ENCODE results near the gene CNGA3. TPM values are rescaled to one million over a fixed set of nuclear protein-coding genes. Genes with fewer than 3 reads are reported as not detected.

CNGA3 gene
- total and polyA plus RNA-seq, 2 donors (not counting 3 experiments of a cell fraction or from before 2014, with no cell fraction given), result not detected

- TF ChIP-seq POLR2AphosphoS5 (IDR thresholded peaks at IDR 0.05; ENCODE audit: insufficient read depth, low read depth, low read length) (no peak), MYC (IDR thresholded peaks at IDR 0.05; ENCODE audit: low read depth, low read length) (no peak), FOS (IDR thresholded peaks at IDR 0.05; ENCODE audit: borderline replicate concordance, insufficient read depth, low read length) (no peak), GATA2 (IDR thresholded peaks at IDR 0.05; ENCODE audit: insufficient read depth, insufficient read length, low read depth, low read length) (no peak), CTCF (IDR thresholded peaks at IDR 0.05; ENCODE audit: extremely low read depth in 1 of 2, insufficient read depth in 1 of 2, low read depth in 1 of 2, low read length in 2 of 2) (no peak), EZH2 (IDR thresholded peaks at IDR 0.05; ENCODE audit: borderline replicate concordance, low read depth, low read length, severe bottlenecking) (no peak), JUN (IDR thresholded peaks at IDR 0.05; ENCODE audit: borderline replicate concordance, insufficient read depth, insufficient read length, low read depth) (no peak), MAX (IDR thresholded peaks at IDR 0.05; ENCODE audit: insufficient read depth, insufficient read length) (no peak), POLR2A (IDR thresholded peaks at IDR 0.05; ENCODE audit: low read depth, low read length) (no peak)
- Histone ChIP-seq H3K9me3 (replicated peaks; ENCODE audit: control insufficient read depth, insufficient read depth, low read length) (no peaks in the 10 kb centered on the region), H3K9ac (replicated peaks; ENCODE audit: extremely low read depth, insufficient read depth, low read length) (no peak overlapping the region), H3K36me3 (ENCODE audit: control insufficient read depth in 2 of 2, extremely low read depth in 1 of 2, insufficient read depth in 2 of 2, low read length in 2 of 2) (no peaks in the 10 kb centered on the region), H3K9me1 (replicated peaks; ENCODE audit: control insufficient read depth, extremely low read depth, insufficient read depth, low read length) (no peaks in the 10 kb centered on the region), H3K27me3 (ENCODE audit: control insufficient read depth in 2 of 2, insufficient read depth in 2 of 2, low read length in 2 of 2) (peaks cover 17 to 37% of the 10 kb centered on the region in 2 experiments), H4K20me1 (replicated peaks; ENCODE audit: control insufficient read depth, extremely low read depth, insufficient read depth, low read length) (no peaks in the 10 kb centered on the region), H3K4me3 (replicated peaks in 1 of 3; ENCODE audit: insufficient read depth in 1 of 3, low read depth in 1 of 3, low read length in 3 of 3) (no peak overlapping the region), H3K27ac (ENCODE audit: insufficient read depth, low read depth, low read length) (no peak overlapping the region), H3K79me2 (ENCODE audit: control insufficient read depth, insufficient read depth, low read length) (no peaks in the 10 kb centered on the region), H3K4me1 (ENCODE audit: control insufficient read depth, extremely low read depth, insufficient read depth, low read length) (no peaks in the 10 kb centered on the region), H2AFZ (ENCODE audit: low read depth, low read length) (no peak overlapping the region), H3K4me2 (ENCODE audit: insufficient read depth, low read length) (no peak overlapping the region)
- CTCF ChIA-PET, result no interaction called here
- intact Hi-C loops (cut with micrococcal nuclease) (no loop called here), dilution Hi-C loops (cut with MboI; ENCODE audit: extremely low pct_ligation_motif_present, low sequenced_read_pairs) (no loop called here)
- POLR2A ChIA-PET, result no interaction called here
- FAIRE-seq, result no peak
- DNase-seq (ENCODE audit: low read depth, low spot score), result no peak
- BruUV-seq (replicated peaks), result no TSS peak
These were observed 59.0 kb downstream of the CNGA3 start for GRCh38 chr2:98405301-98405700.
